ENCODE data around the gene PCDH15. TPM values are rescaled to one million over a fixed set of nuclear protein-coding genes. Genes with fewer than 3 reads are reported as not detected.

PCDH15 gene
- total RNA-seq (2021; fragmentation: NEBNext Ultra II Directional; extraction: Animal tissue kit (Norgen Biotek cat#: 25700)) (0.15 TPM in 1 of 2 replicates, not detected in the other), polyA plus RNA-seq (2011; rRNA removed) (0.08 and 0.11 TPM in 2 replicates), polyA minus RNA-seq (2011; rRNA and poly(A)+ RNA removed) (0.29 and 0.35 TPM in 2 replicates)
- 0.08 TPM for polyA plus RNA-seq (2011; cell fraction: cytosol; rRNA removed)
- polyA plus RNA-seq (2011; cell fraction: nucleus; rRNA removed) = 0.04 TPM
- polyA plus RNA-seq (2012, experiment 1 of 2) = 0.12 to 0.20 TPM (median 0.15 TPM) in 3 of 4 replicates, not detected in the other
- polyA plus RNA-seq (2012, experiment 2 of 2) = not detected
- 0.20 TPM for polyA plus RNA-seq (2013, experiment 1 of 2)
- 0.15 TPM for polyA plus RNA-seq (2013, experiment 2 of 2)
- polyA minus RNA-seq (2011; cell fraction: cytosol; rRNA and poly(A)+ RNA removed) = not detected
- 0.40 TPM for polyA minus RNA-seq (2011; cell fraction: nucleus; rRNA and poly(A)+ RNA removed)
- long read RNA-seq, experiment 1, partial matches to known transcripts = 0 of 1 reads
- long read RNA-seq, experiment 1, other reads (novel, unspliced or antisense) = 1 of 1 reads
- long read RNA-seq, experiment 2 = 0 reads

DNA sequence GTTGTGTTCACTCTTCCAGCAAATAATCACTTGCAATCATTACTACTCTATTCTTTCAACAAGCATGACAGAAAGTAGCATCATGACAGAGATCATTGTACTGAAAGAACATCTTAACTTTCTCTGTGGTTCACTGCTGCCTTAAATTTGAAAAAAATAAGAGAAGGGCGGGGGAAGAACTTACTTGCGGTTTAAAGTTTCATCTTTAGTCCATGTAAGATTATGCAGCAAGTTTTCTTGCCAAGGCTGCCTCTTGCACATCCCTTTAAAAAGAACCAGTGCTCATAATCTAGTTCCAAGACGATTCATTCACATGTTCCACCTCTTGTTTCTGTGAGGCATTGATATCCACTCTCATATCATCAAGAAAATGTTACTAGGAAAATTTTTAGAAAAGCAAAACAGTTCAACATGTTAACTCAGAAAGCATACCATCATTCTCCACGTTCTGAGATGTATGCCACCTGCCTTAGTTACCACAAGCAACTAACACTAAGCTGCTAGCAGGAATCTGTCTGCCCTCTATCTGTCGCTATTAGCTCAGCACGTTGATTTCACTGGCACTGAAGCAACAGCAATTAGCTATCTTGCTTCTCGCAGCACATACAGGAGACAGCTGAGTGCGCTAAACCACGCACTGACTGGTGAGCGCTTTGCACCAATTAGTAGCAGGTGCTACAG lies at the start of gene PCDH15:
Gene PCDH15, minus strand, starts transcription at position 491 of the 681 bp plus-strand sequence. CDS start 136,969 bp downstream, outside the sequence.
- POLR2A ChIA-PET (ENCODE audit: partially characterized antibody) = no interaction called here
- Histone ChIP-seq H3K4me3 (ENCODE audit: extremely low read depth in 1 of 4, insufficient read depth in 2 of 4, low read depth in 3 of 4, low read length in 4 of 4) (no peak within 1 kb of the TSS), H3K9ac (replicated peaks in 1 of 4; ENCODE audit: extremely low read depth in 1 of 4, low read depth in 3 of 4, low read length in 3 of 4) (no peak within 1 kb of the TSS), H3K4ac (replicated peaks; ENCODE audit: insufficient read length, low read depth, low read length) (no peak within 1 kb of the TSS), H4K20me1 (replicated peaks in 1 of 2; ENCODE audit: control insufficient read depth in 1 of 2, insufficient read depth in 2 of 2, low read length in 2 of 2) (no peaks in the 10 kb centered on the region), H2AFZ (ENCODE audit: low read length) (no peak within 1 kb of the TSS), H3K56ac (replicated peaks; ENCODE audit: insufficient read length, low read depth, low read length) (no peak within 1 kb of the TSS), H3K23me2 (ENCODE audit: low read depth, low read length) (no peaks in the 10 kb centered on the region), H3K79me2 (ENCODE audit: control insufficient read depth in 1 of 2, insufficient read depth in 2 of 2, low read length in 2 of 2) (no peaks in the 10 kb centered on the region), H2BK12ac (ENCODE audit: low read depth, low read length) (no peak within 1 kb of the TSS), H3K9me3 (ENCODE audit: insufficient read depth in 2 of 2, low read depth in 1 of 2, low read length in 1 of 2) (no peaks in the 10 kb centered on the region), H3K23ac (ENCODE audit: insufficient read length) (no peak within 1 kb of the TSS), H2BK5ac (ENCODE audit: low read depth, low read length) (no peak within 1 kb of the TSS), H2AK5ac (ENCODE audit: low read depth, low read length) (no peak within 1 kb of the TSS), H2BK15ac (ENCODE audit: low read length) (no peak within 1 kb of the TSS), H4K8ac (ENCODE audit: extremely low read depth, insufficient read depth, low read length) (no peak within 1 kb of the TSS), H3K36me3 (ENCODE audit: control insufficient read depth in 2 of 4, insufficient read depth in 4 of 4, low read length in 3 of 4) (no peaks in the 10 kb centered on the region), H2BK120ac (replicated peaks; ENCODE audit: low read depth, low read length) (no peak within 1 kb of the TSS), H3K27ac (ENCODE audit: low read depth, low read length) (no peak within 1 kb of the TSS), H3K27me3 (replicated peaks in 1 of 4; ENCODE audit: control insufficient read depth in 3 of 4, extremely low read depth in 1 of 4, insufficient read depth in 3 of 4, low read length in 3 of 4) (no peaks in the 10 kb centered on the region), H3K4me2 (ENCODE audit: insufficient read depth in 1 of 2, low read depth in 2 of 2, low read length in 2 of 2) (no peak within 1 kb of the TSS), H3K14ac (ENCODE audit: insufficient read length) (no peak within 1 kb of the TSS), H2BK20ac (ENCODE audit: low read length) (no peak within 1 kb of the TSS), H3K18ac (ENCODE audit: extremely low read depth, low read length) (no peak within 1 kb of the TSS), H4K91ac (replicated peaks; ENCODE audit: insufficient read length, low read length) (no peak within 1 kb of the TSS), H4K5ac (ENCODE audit: insufficient read length, low read depth, low read length) (no peak within 1 kb of the TSS), H3K79me1 (ENCODE audit: low read depth, low read length) (no peaks in the 10 kb centered on the region), H3K4me1 (replicated peaks in 1 of 4; ENCODE audit: control insufficient read depth in 3 of 4, insufficient read depth in 4 of 4, low read length in 3 of 4) (peaks cover 0 to 4% (median 1%) of the 10 kb centered on the region in 4 experiments; a peak in 2 of 7 replicates)
- CTCF ChIA-PET (ENCODE audit: partially characterized antibody) = interaction anchor here (0.6 to 1.7 kb wide), 10 partner anchors 10 to 959 kb away, joined by 3 to 5 read pairs (median 3); no protein-coding TSS in a partner anchor
- 44% methylated on average over 10 of the region's 10 CpGs; no CpG with 5 or more reads in 1 of the 2 experiments for WGBS, 2 experiments (ENCODE audit: extremely low coverage in 1 of 2, insufficient coverage in 1 of 2, insufficient read length in 1 of 2, insufficient replicate concordance in 2 of 2, low coverage in 1 of 2, low lambda C conversion rate in 2 of 2, missing lambda C conversion rate in 1 of 2)
- FAIRE-seq = peak; percentile 94
- peak; percentile 15 to 46 for DNase-seq (ENCODE audit: low read depth in 1 of 2, low spot score in 2 of 2)
- TF ChIP-seq, protein P1, sequence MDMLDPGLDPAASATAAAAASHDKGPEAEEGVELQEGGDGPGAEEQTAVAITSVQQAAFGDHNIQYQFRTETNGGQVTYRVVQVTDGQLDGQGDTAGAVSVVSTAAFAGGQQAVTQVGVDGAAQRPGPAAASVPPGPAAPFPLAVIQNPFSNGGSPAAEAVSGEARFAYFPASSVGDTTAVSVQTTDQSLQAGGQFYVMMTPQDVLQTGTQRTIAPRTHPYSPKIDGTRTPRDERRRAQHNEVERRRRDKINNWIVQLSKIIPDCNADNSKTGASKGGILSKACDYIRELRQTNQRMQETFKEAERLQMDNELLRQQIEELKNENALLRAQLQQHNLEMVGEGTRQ (IDR thresholded peaks at IDR 0.05; ENCODE audit: low read length) = no peak
- TF ChIP-seq POU5F1 (IDR thresholded peaks at IDR 0.05; ENCODE audit: low read depth, low read length) = no peak
- TF ChIP-seq, protein P2, sequence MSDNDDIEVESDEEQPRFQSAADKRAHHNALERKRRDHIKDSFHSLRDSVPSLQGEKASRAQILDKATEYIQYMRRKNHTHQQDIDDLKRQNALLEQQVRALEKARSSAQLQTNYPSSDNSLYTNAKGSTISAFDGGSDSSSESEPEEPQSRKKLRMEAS (IDR thresholded peaks at IDR 0.05) = peak; percentile 54; the same call in 1 of the 2 replicates
- TF ChIP-seq SRF (IDR thresholded peaks at IDR 0.05; ENCODE audit: low read depth, low read length) = no peak
- no peak for TF ChIP-seq POLR2A (IDR thresholded peaks at IDR 0.05; ENCODE audit: control extremely low read depth in 1 of 2, low read depth in 2 of 2, low read length in 2 of 2)
- TF ChIP-seq NANOG (IDR thresholded peaks at IDR 0.05; ENCODE audit: insufficient read depth, low read depth, low read length, poor library complexity, severe bottlenecking) = no peak
- 0 out of 2 replicates have a peak, but pooled peaks have one; percentile 39 for TF ChIP-seq CREB1 (IDR thresholded peaks at IDR 0.05)
- peak; percentile 79 to 84 for TF ChIP-seq RAD21 (IDR thresholded peaks at IDR 0.05 in 1 of 2, conservative IDR thresholded peaks at IDR 0.05 in 1 of 2; ENCODE audit: low read depth in 2 of 2, low read length in 2 of 2)
